HepG2 (cell line): ENCODE results near the gene MEX3D. TPM values are rescaled to one million over a fixed set of nuclear protein-coding genes. Genes with fewer than 3 reads are reported as not detected.

Experiments used
- ATAC-seq: fragments of 200-7000 bp; cut with Tn5 transposase; 3 replicates; pipeline ENCODE4 v1.9.1; 2020; ENCODE audit warnings: mild to moderate bottlenecking, moderate library complexity
- BruUV-seq: library from RNA; stranded (reverse); fragments of 400-500 nt; replicated peaks from 2 replicates; lab custom pipeline; 2021; lab: Mats Ljungman, UMichigan
- CTCF ChIA-PET: fragments of 300-600 bp; formaldehyde crosslinking; extraction: SDS; loops from one replicate; lab custom pipeline; 2021; ENCODE audit warnings: low total read pairs, inconsistent platforms, low intra/inter-chr PET ratio; lab: Yijun Ruan, JAX
- POLR2A ChIA-PET: fragments of 350-600 bp; sonication (Branson Sonifier 250); formaldehyde crosslinking; loops from one replicate; lab custom pipeline; 2020; ENCODE audit warnings: antibody characterized with exemption, inconsistent platforms; lab: Yijun Ruan, JAX
- DNase-seq: peaks from one replicate; pipeline ENCODE4 v3.0.0-alpha.2; 2015; ENCODE audit warnings: low spot score
- FAIRE-seq: peaks from 3 replicates; lab custom pipeline; 2011; peaks lifted over from hg19 to GRCh38; lab: Jason Lieb, UNC
- H2AFZ ChIP-seq: one replicate; pipeline ENCODE4 v1.6.1; 2011; ENCODE audit warnings: low read length, inconsistent platforms
- H3K27ac ChIP-seq: fragments of 300-600 bp; 3 replicates; pipeline ENCODE4 v1.8.0; 2011; ENCODE audit warnings: mixed run types, mild to moderate bottlenecking, mixed read lengths, low read length, inconsistent platforms; ENCODE audit not compliant: insufficient read depth; ENCODE audit errors: extremely low read length
- H3K27me3 ChIP-seq, 2 experiments: fragments of 200-600 bp in 1 of 2; 2 replicates in 1 of 2; 3 replicates in 1 of 2; pipeline versions ENCODE4 v1.6.0 to v1.8.0; 2011; ENCODE audit warnings: low read length in 2 of 2, mild to moderate bottlenecking in 2 of 2, moderate library complexity in 2 of 2, inconsistent platforms in 1 of 2; ENCODE audit not compliant: insufficient read depth in 2 of 2, control insufficient read depth in 1 of 2
- H3K36me3 ChIP-seq, 2 experiments: fragments of 200-600 bp in 1 of 2; replicated peaks in 1 of 2; 2 replicates in 1 of 2; 3 replicates in 1 of 2; pipeline versions ENCODE4 v1.5.1 to v1.8.0; 2011; ENCODE audit warnings: low read length in 2 of 2, inconsistent platforms in 1 of 2; ENCODE audit not compliant: insufficient read depth in 2 of 2, control insufficient read depth in 1 of 2
- H3K4me1 ChIP-seq: 2 replicates; pipeline ENCODE4 v1.5.1; 2012; ENCODE audit warnings: low read length, inconsistent platforms; ENCODE audit not compliant: insufficient read depth
- H3K4me2 ChIP-seq: 2 replicates; pipeline ENCODE4 v1.6.0; 2011; ENCODE audit warnings: low read depth, low read length, inconsistent platforms
- H3K4me3 ChIP-seq, 3 experiments: fragments of 200-600 bp in 1 of 3; sonication (generic), shearing (Covaris generic) in 1 of 3; replicated peaks in 1 of 3; 2 replicates each; pipeline ENCODE4 v1.5.1; 2011 to 2016; ENCODE audit warnings: low read length in 3 of 3, inconsistent platforms in 2 of 3, low read depth in 2 of 3, mild to moderate bottlenecking in 2 of 3, control low read depth in 1 of 3, mixed read lengths in 1 of 3; ENCODE audit not compliant: insufficient read depth in 1 of 3
- H3K79me2 ChIP-seq: one replicate; pipeline ENCODE4 v1.6.1; 2011; ENCODE audit warnings: low read length, inconsistent platforms; ENCODE audit not compliant: insufficient read depth
- H3K9ac ChIP-seq: 2 replicates; pipeline ENCODE4 v1.6.0; 2011; ENCODE audit warnings: mild to moderate bottlenecking, low read depth, low read length, inconsistent platforms; ENCODE audit not compliant: insufficient read depth
- H3K9me3 ChIP-seq: 2 replicates; pipeline ENCODE4 v1.5.1; 2012; ENCODE audit warnings: mild to moderate bottlenecking, low read length
- H4K20me1 ChIP-seq: 2 replicates; pipeline ENCODE4 v1.6.0; 2011; ENCODE audit warnings: inconsistent platforms, mild to moderate bottlenecking, low read length, moderate library complexity; ENCODE audit not compliant: insufficient read depth
- AGO2 ChIP-seq: fragments of 200-400 bp; formaldehyde crosslinking; optimal IDR thresholded peaks from 2 replicates; pipeline ENCODE3; 2017; ENCODE audit warnings: mild to moderate bottlenecking, low read depth, low read length, moderate library complexity
- REPIN1 ChIP-seq: sonication (generic); formaldehyde crosslinking; IDR thresholded peaks from 2 replicates; pipeline ENCODE4 v1.8.0; 2022; ENCODE audit warnings: missing genetic modification reagents, low read depth, mild to moderate bottlenecking, borderline replicate concordance
- U2AF2 ChIP-seq: fragments of 200-400 bp; formaldehyde crosslinking; IDR thresholded peaks from 2 replicates; pipeline ENCODE4 v1.6.1; 2017; ENCODE audit warnings: low read depth, mild to moderate bottlenecking, low read length
- WGBS: methylation state at CpG from one replicate; pipeline ENCODE4 v1.1.6; 2017; ENCODE audit warnings: low lambda C conversion rate; 5-methylcytosine and 5-hydroxymethylcytosine counted together
- in situ Hi-C: cut with HindIII; loops from 2 replicates; pipeline ENCODE4 v1.10.0; 2017; ENCODE audit warnings: low pct_unique_long_range_greater_than_20kb; ENCODE audit not compliant: extremely low pct_ligation_motif_present
- intact Hi-C: fragments of 100-400 bp; cut with micrococcal nuclease; formaldehyde crosslinking; loops from one replicate; pipeline ENCODE4 v1.10.0; 2022; ENCODE audit not compliant: unreplicated experiment
- polyA plus RNA-seq, 8 experiments: library from polyadenylated mRNA; depleted of rRNA in 3 of 8; stranded (reverse) in 7 of 8; unstranded in 1 of 8; fragments of >200 nt; fragmentation: Illumina TruSeq in 4 of 8; extraction: Trizol in 4 of 8; gene quantifications; 2 replicates each; pipeline versions ENCODE4 v1.2.1 to v1.2.3, GENCODE V29; 2011 to 2016; ENCODE audit warnings: low read depth in 4 of 8, missing spikeins in 1 of 8, mixed read lengths in 1 of 8; ENCODE audit not compliant: insufficient read depth in 1 of 8
- total RNA-seq, 5 experiments: library from RNA; depleted of rRNA; stranded (reverse); fragments of >200 nt; fragmentation: Illumina TruSeq; extraction: Trizol; gene quantifications; 2 replicates each; pipeline ENCODE4 v1.2.3, GENCODE V29; 2016; ENCODE audit warnings: low read depth in 1 of 5

The MEX3D gene
- total and polyA plus RNA-seq, 2 of the 13 experiments (the other 11 are each of a cell fraction or from before 2014, with no cell fraction given): 3.6 to 17.1 TPM

DNA sequence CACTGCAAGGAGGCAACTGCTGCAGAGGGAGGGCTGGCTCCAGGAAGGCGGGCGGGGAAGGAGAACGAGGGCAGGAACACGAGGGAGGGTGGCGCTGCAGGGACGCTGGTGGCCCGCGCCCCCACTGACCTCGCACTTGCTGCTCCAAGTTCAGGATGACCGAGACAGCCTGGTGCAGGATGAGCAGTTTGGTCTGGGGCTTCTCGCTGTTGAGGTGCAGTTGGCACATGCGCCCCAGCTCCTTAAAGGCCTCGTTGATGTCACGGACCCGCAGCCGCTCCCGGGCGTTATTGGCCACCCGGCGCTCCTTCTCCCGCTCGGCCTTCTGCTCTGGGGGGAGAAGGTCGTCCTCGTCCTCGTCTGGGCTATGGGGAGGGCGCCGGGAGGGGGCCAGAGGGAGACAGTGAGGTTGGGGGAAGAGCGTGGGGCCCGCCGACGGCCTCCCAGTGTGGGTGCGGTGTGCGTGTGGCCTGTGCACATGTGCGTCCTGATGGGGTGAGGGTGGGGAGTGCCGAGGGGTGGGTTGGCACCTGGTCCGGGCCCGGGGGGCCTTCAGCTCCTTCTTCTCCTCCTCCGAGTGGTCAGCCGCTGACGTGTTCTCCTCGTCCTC, 47.1 kb upstream of the MEX3D start:
- no TSS peak for BruUV-seq
- CTCF ChIA-PET: no interaction called here
- no peaks in the 10 kb centered on the region for H3K4me1 ChIP-seq

GRCh38 chr19:1613808-1614570, 45.9 kb upstream of the MEX3D start:
- FAIRE-seq: no peak
- Histone ChIP-seq H3K4me3 (no peak overlapping the region), H3K4me2 (no peak overlapping the region), H3K9me3 (no peaks in the 10 kb centered on the region), H3K27me3 (no peaks in the 10 kb centered on the region), H2AFZ (no peak overlapping the region), H4K20me1 (no peaks in the 10 kb centered on the region), H3K27ac (no peak overlapping the region), H3K36me3 (peaks cover 34 to 50% of the 10 kb centered on the region in 2 experiments; a peak in 4 of 5 replicates), H3K4me1 (no peaks in the 10 kb centered on the region), H3K79me2 (no peaks in the 10 kb centered on the region), H3K9ac (no peak overlapping the region)
- ChIA-PET POLR2A (no interaction called here), CTCF (no interaction called here)
- intact Hi-C loops (no loop called here), in situ Hi-C loops (no loop called here)
- no peak for TF ChIP-seq REPIN1 (CRISPR knock-in tag)
- peak; percentile 8 for TF ChIP-seq AGO2
- 98% methylated on average over 22 of the region's 32 CpGs for WGBS
- no peak for ATAC-seq
- DNase-seq: no peak
- no TSS peak for BruUV-seq

More for the DNA sequence above, 47.1 kb upstream of the MEX3D start:
- ATAC-seq (no peak), DNase-seq (no peak), FAIRE-seq (no peak)
- H3K4me2 ChIP-seq: no peak overlapping the region
- no peak overlapping the region for H3K9ac ChIP-seq
- H3K36me3 ChIP-seq: peaks cover 37 to 58% of the 10 kb centered on the region in 2 experiments; a peak in 4 of 5 replicates
- no peak overlapping the region for H2AFZ ChIP-seq
- H3K9me3 ChIP-seq: no peaks in the 10 kb centered on the region
- no peaks in the 10 kb centered on the region for H3K27me3 ChIP-seq
- H4K20me1 ChIP-seq: no peaks in the 10 kb centered on the region
- intact Hi-C loops (no loop called here), in situ Hi-C loops (no loop called here)
- H3K4me3 ChIP-seq: no peak overlapping the region
- TF ChIP-seq AGO2 (peak; percentile 59), U2AF2 (no peak)
- no peak overlapping the region for H3K27ac ChIP-seq
- POLR2A ChIA-PET: no interaction called here
- H3K79me2 ChIP-seq: no peaks in the 10 kb centered on the region
- WGBS: 97% methylated on average over 33 of the region's 41 CpGs
